ENCODE data around the gene FFAR2. TPM values are rescaled to one million over a fixed set of nuclear protein-coding genes. Genes with fewer than 3 reads are reported as not detected.

Gene FFAR2
- total and polyA plus RNA-seq, 3 donors from 2014 or later = 0.20 TPM; not detected in 2

GRCh38 chr19:35436477-35437405 lies 11.3 kb upstream of the FFAR2 start:
- no peaks in the 10 kb centered on the region for H3K9me3 ChIP-seq
- no peak overlapping the region for H3K27ac ChIP-seq
- 13 to 28% methylated on average over 17 of the region's 17 CpGs for WGBS, 2 donors
- TF ChIP-seq POLR2A (IDR thresholded peaks at IDR 0.05) (no peak), CTCF (IDR thresholded peaks at IDR 0.05) (no peak)
- no peaks in the 10 kb centered on the region for H3K36me3 ChIP-seq (ENCODE audit: low read depth, missing control alignments)
- H3K4me3 ChIP-seq = no peak overlapping the region
- peaks cover 19% of the 10 kb centered on the region for H3K4me1 ChIP-seq
- no peaks in the 10 kb centered on the region for H3K27me3 ChIP-seq
- DNase-seq = peak; percentile 30
- intact Hi-C loops (cut with DNase I; ENCODE audit: low total_unique reads) = no loop called here

- no peaks in the 10 kb centered on the region for H3K9me3 ChIP-seq
- intact Hi-C loops (cut with DNase I; ENCODE audit: low total_unique reads) = no loop called here
- H3K4me3 ChIP-seq = no peak overlapping the region
- 80 to 87% methylated on average over 15 of the region's 15 CpGs for WGBS, 2 donors
- TF ChIP-seq CTCF (IDR thresholded peaks at IDR 0.05) (no peak), POLR2A (IDR thresholded peaks at IDR 0.05) (no peak)
- peaks cover 19% of the 10 kb centered on the region for H3K4me1 ChIP-seq
- H3K27me3 ChIP-seq = no peaks in the 10 kb centered on the region
- H3K27ac ChIP-seq = no peak overlapping the region
- DNase-seq = no peak
- H3K36me3 ChIP-seq (ENCODE audit: low read depth, missing control alignments) = no peaks in the 10 kb centered on the region
Observed at GRCh38 chr19:35437406-35437951, 10.6 kb upstream of the FFAR2 start.

GRCh38 chr19:35438096-35438495 lies 10.0 kb upstream of the FFAR2 start:
- TF ChIP-seq CTCF (IDR thresholded peaks at IDR 0.05) = no peak
- TF ChIP-seq POLR2A (IDR thresholded peaks at IDR 0.05) = no peak
- WGBS, 2 donors = 78 to 80% methylated on average over 5 of the region's 5 CpGs
- DNase-seq = no peak
- peaks cover 19% of the 10 kb centered on the region for H3K4me1 ChIP-seq
- intact Hi-C loops (cut with DNase I; ENCODE audit: low total_unique reads) = no loop called here
- no peak overlapping the region for H3K4me3 ChIP-seq
- H3K27me3 ChIP-seq = no peaks in the 10 kb centered on the region
- no peaks in the 10 kb centered on the region for H3K9me3 ChIP-seq
- no peak overlapping the region for H3K27ac ChIP-seq
- H3K36me3 ChIP-seq (ENCODE audit: low read depth, missing control alignments) = no peaks in the 10 kb centered on the region

- Histone ChIP-seq H3K27ac (no peak overlapping the region), H3K27me3 (no peaks in the 10 kb centered on the region), H3K4me3 (no peak overlapping the region), H3K4me1 (peaks cover 19% of the 10 kb centered on the region), H3K9me3 (no peaks in the 10 kb centered on the region), H3K36me3 (ENCODE audit: low read depth, missing control alignments) (no peaks in the 10 kb centered on the region)
- TF ChIP-seq CTCF (IDR thresholded peaks at IDR 0.05) = no peak
- TF ChIP-seq POLR2A (IDR thresholded peaks at IDR 0.05) = no peak
- intact Hi-C loops (cut with DNase I; ENCODE audit: low total_unique reads) = no loop called here
- DNase-seq = no peak
- WGBS, 2 donors = 48 to 75% methylated on average over 5 of the region's 5 CpGs
Observed at GRCh38 chr19:35438527-35438926, 9.5 kb upstream of the FFAR2 start.
